GM21723 (cell line): Measurements from ENCODE around the gene RASGEF1C.

Source experiments
- ATAC-seq: cut with Tn5 transposase; IDR thresholded peaks from one replicate; pipeline ENCODE4 v1.9.1; 2021; ENCODE audit warnings: mild to moderate bottlenecking, moderate library complexity; ENCODE audit not compliant: unreplicated experiment

The RASGEF1C gene

GRCh38 chr5:180086816-180087399 lies 122.1 kb downstream of the RASGEF1C start:
- no peak for ATAC-seq

- ATAC-seq = no peak
Observed at GRCh38 chr5:180085837-180086236, 123.2 kb downstream of the RASGEF1C start.

- no peak for ATAC-seq
Observed at GRCh38 chr5:180084638-180085561, 124.1 kb downstream of the RASGEF1C start.

DNA sequence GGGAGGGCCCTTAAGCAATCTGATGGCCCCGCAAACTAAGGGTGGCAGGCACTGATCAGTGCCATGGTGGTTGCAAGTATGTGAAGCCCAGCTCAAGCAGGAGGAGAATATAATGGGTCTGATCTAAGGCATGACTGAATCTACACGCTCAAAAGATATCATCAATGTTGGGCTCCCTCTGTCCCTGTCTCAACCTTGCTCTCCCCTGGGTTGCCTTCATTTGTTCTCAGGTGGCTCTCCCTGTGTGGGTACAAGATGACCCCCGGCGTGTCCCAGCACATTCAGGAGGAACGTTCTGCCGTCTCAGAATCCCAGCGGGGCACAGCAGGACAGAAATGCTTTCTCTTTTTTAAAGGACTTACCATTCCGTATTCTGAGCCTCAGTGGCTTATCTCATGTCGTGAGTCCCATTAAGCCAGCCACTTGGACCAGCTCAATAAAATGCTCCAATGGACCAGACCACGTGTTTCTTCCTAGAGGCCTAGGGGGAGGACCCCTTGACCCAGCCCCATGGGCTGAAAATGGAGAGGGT lies 125.4 kb downstream of the RASGEF1C start:
- no peak for ATAC-seq

DNA sequence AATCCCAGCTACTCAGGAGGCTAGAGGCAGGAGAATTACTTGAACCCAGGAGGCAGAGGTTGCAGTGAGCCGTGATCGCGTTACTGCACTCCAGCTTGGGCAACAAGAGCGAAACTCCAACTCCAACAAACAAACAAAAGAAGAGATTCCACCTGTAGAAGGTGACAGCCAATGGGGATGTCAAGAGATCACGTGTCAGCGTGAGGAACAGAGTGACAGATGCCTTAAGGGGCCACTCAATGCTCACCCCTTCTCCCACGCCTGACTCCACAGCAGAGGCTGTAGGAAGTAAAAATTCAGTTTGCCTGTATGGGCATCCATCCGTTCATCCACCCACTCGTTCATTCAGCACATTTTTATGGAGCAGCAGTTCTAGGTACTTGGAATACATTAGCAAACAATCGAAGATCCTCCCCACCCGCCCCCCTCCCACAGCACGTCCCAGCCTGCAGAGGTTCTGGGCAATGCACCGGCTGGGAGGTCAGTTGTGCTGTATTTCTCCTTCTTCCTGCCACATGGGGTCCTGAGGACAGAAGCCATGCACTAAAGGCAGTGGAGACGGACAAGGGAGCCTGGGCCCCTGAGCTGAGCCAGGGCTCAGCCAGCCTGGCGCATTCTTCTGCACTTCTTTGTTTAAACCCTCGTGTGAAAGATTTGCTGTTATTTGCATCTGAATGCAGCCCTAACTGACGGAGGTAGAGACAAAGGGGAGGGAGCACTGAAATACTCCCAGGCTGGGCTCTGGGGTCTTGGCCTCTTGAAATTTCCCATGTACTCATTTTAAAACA lies 126.2 kb downstream of the RASGEF1C start:
- ATAC-seq = no peak

GRCh38 chr5:180081481-180081880 lies 127.5 kb downstream of the RASGEF1C start:
- ATAC-seq = no peak

- no peak for ATAC-seq
Observed at GRCh38 chr5:180080486-180081280, 128.3 kb downstream of the RASGEF1C start.

- no peak for ATAC-seq
Observed at GRCh38 chr5:180079702-180080466, 129.1 kb downstream of the RASGEF1C start.

GRCh38 chr5:180078348-180078747 lies 130.7 kb downstream of the RASGEF1C start:
- ATAC-seq = no peak

GRCh38 chr5:180077594-180078284 lies 131.3 kb downstream of the RASGEF1C start:
- no peak for ATAC-seq

GRCh38 chr5:180075703-180076102 lies 133.3 kb downstream of the RASGEF1C start:
- ATAC-seq = no peak

DNA sequence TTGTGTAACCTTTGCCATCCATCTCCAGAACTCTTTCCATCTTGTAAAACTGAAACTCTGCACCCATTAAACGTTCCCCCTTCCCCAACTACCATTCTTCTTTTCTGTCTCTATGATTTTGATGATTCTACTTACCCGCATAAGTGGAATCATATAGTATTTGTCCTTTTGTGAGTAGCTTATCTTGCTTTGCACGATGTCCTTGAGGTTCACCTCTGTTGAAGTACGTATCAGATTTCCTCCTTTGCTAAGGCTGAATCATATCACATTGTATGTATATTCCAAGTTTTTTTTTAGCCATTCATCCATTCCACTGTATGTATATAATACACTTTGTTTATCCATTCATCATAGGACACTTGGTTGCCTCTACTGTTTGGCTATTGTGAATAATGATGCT lies 134.5 kb downstream of the RASGEF1C start:
- no peak for ATAC-seq

GRCh38 chr5:180072556-180072955 lies 136.5 kb downstream of the RASGEF1C start:
- no peak for ATAC-seq

- no peak for ATAC-seq
Observed at GRCh38 chr5:180072256-180072548, 136.8 kb downstream of the RASGEF1C start.

DNA sequence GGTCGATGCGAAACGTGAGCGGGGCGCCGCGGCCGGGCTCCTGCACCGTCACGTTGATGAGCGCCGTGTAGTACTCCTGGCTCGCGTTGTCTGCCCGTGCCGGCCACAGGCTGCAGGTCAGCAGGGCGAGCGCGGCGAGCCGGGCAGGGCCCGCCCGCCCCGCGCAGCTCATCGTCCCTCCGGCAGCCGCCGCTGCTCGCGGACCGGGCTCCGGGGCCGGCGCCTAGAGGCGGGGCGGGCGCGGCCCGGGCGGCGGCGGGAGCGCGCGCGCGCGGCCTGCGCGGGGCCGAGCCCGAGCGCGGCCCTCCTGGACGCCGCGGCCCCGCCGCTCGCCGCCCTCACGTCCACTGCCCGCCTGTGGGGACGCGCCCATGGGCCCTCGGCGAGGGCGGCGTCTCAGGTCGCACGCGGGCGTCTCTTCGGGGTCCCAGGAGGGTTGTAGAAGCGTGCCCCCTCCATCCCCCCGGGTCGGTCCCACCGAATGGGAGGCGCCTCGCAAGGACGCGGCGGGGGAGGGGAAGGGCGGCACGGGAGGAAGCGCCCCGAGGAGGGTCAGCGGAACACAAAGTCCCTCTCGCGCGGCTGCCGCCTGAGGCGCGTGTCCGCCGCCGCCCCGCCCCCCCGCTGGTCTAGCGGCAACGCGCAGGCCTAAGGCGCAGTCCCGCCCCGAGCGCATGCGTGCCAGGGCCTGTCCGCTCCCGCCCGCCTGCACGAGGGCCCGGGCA lies 137.3 kb downstream of the RASGEF1C start, which contains the start of gene RNF130:
TSS of gene RNF130 (minus strand) at position 229 of the 725 bp plus-strand sequence. CDS start at position 172, 57 bp downstream.
- peak; percentile 65 for ATAC-seq

- peak; percentile 35 for ATAC-seq
Observed at GRCh38 chr5:180070756-180071530, 138.1 kb downstream of the RASGEF1C start.

GRCh38 chr5:180069589-180070247 lies 139.3 kb downstream of the RASGEF1C start:
- no peak for ATAC-seq
